ENCODE results near the gene HDAC4.

DNA sequence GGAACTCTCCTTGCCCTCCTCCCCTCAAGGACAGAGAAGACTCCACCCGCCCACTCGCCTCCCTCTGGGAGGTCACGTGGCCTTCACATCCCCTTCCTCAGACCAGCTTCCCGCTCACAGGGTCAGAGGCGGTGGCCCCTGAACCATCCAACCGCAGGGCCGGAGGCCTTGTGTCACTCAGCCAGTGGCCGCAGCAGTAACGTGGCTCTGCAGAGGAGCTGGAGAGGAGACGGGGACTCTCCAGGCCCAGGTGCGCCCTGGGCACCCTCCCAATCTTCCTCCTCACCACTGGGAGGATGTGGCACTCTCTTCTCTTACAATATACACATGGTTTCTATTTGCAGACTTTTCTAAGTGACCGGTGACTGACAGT, 391.2 kb downstream of the HDAC4 start:
- no peak for TF ChIP-seq SUZ12 (IDR thresholded peaks at IDR 0.05; ENCODE audit: extremely low read depth, insufficient read depth, insufficient read length)
- no peak for TF ChIP-seq ZNF274 (IDR thresholded peaks at IDR 0.05; ENCODE audit: low read depth, low read length)
